Measurements from ENCODE around the gene ZNF503. TPM values are rescaled to one million over a fixed set of nuclear protein-coding genes. Genes with fewer than 3 reads are reported as not detected.

Gene ZNF503
- total and polyA plus RNA-seq, 2 of the 8 experiments (the other 6 are each of a cell fraction or from before 2014, with no cell fraction given): 0.03 to 0.13 TPM

DNA sequence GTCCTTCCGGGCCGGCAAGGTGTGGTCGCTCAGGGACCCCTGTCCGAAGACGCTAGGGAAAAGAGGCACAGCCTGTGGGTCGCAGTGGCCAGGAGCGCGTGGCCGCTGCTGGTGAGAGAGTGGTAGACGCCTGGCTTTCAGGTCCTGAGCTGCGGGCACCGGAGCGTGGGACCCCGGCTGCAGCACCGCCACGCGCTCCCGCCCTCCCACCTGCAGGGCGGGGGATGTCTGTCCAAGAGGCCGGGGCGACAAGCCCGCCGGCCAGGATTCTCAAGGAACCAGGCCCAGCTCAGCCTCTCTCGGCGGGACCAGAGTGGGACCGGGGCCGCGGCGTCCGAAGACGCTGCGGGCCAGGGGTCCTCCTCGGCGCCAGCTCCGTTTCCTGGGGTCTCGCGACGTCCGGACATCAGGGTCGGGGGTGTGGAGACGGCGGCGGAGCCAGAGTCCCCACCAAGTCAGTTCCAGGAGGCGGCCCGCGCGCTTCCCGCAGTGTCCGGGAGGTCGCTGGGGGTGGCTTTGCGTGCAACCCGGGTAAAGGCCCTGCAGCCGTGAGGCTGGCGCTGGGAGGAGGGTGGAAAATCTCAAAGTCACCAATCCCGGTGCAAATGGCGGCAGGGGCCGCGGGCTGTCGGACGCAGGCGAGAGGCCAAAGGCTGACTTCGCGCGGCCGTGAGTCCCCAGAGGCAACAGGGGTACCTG, 5.5 kb downstream of the ZNF503 start (continued):
- TF ChIP-seq TAF7 (optimal IDR thresholded peaks at IDR 0.05; ENCODE audit: borderline replicate concordance, low read depth, low read length) (no peak), RNF2 (IDR thresholded peaks at IDR 0.05; ENCODE audit: borderline replicate concordance, low read depth, low read length, missing control alignments, poor library complexity, severe bottlenecking) (peak; percentile 90), SUZ12 (IDR thresholded peaks at IDR 0.05; ENCODE audit: low read length) (peak; percentile 100), NRF1 (IDR thresholded peaks at IDR 0.05; ENCODE audit: low read depth, low read length) (no peak), TCF12 (IDR thresholded peaks at IDR 0.05; ENCODE audit: low read depth, low read length) (no peak), BACH1 (IDR thresholded peaks at IDR 0.05; ENCODE audit: low read length) (no peak), MAX (IDR thresholded peaks at IDR 0.05) (no peak), SIRT6 (IDR thresholded peaks at IDR 0.05; ENCODE audit: low read length) (no peak), TAF1 (IDR thresholded peaks at IDR 0.05; ENCODE audit: low read depth, low read length) (no peak), SP1 (IDR thresholded peaks at IDR 0.05; ENCODE audit: low read depth, low read length) (no peak), POLR2A (IDR thresholded peaks at IDR 0.05; ENCODE audit: control extremely low read depth in 1 of 2, low read depth in 2 of 2, low read length in 2 of 2) (no peak), CBX5 (IDR thresholded peaks at IDR 0.05; ENCODE audit: low read depth, low read length) (no peak), NANOG (IDR thresholded peaks at IDR 0.05; ENCODE audit: insufficient read depth, low read depth, low read length, poor library complexity, severe bottlenecking) (no peak)
